GM10248 (cell line): Measurements from ENCODE around the gene CLC.

ENCODE experiments used
- CTCF ChIA-PET: fragments of 300-600 bp; sonication (Branson Sonifier 250); formaldehyde crosslinking; extraction: SDS; loops from one replicate; lab custom pipeline; 2021; ENCODE audit warnings: antibody characterized with exemption; lab: Yijun Ruan, JAX
- POLR2A ChIA-PET: fragments of 350-650 bp; sonication (Branson Sonifier 250); formaldehyde crosslinking; extraction: SDS; loops from one replicate; lab custom pipeline; 2020; ENCODE audit warnings: antibody characterized with exemption; lab: Yijun Ruan, JAX
- DNase-seq: peaks from one replicate; pipeline ENCODE4 v3.0.0; 2012; ENCODE audit errors: extremely low spot score
- TF ChIP-seq, protein P1 (sequence below): IDR thresholded peaks from 2 replicates; pipeline ENCODE4 v1.5.1; 2012; ENCODE audit warnings: mild to moderate bottlenecking, low read depth; ENCODE audit errors: extremely low read depth, missing control alignments, control extremely low read depth

CLC gene

DNA sequence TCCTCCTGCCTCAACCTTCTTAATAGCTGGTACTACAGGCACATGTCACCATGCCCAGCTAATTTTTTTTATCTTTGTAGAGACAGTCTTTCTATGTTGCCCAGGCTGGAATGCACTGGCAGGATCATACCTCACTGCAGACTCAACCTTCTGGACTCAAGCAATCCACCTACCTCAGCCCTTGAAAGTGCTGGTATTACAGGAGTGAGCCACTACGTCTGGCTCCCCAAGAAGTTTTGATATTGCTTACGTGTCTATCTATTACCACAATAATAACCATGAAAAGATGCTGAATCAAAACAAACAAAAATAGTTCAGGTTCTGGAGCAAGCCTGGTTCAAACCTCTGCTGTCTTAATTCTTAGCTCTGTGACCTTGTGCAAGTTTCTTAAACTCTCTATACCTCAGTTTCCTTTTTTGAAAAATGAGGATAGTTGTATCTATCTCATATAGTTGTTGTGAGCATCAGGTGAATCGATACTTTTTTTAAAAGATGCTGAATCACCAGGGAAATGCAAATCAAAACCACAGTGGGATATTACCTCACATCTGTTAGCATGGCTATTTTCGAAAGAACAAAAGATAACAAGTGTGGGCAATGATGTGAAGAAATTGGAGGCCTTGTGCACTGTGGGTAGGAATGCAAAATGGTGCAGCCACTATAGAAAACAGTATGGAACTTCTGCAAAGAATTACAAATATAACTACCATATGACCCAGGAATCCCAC, 21.8 kb upstream of the CLC start:
- TF ChIP-seq, protein P1, sequence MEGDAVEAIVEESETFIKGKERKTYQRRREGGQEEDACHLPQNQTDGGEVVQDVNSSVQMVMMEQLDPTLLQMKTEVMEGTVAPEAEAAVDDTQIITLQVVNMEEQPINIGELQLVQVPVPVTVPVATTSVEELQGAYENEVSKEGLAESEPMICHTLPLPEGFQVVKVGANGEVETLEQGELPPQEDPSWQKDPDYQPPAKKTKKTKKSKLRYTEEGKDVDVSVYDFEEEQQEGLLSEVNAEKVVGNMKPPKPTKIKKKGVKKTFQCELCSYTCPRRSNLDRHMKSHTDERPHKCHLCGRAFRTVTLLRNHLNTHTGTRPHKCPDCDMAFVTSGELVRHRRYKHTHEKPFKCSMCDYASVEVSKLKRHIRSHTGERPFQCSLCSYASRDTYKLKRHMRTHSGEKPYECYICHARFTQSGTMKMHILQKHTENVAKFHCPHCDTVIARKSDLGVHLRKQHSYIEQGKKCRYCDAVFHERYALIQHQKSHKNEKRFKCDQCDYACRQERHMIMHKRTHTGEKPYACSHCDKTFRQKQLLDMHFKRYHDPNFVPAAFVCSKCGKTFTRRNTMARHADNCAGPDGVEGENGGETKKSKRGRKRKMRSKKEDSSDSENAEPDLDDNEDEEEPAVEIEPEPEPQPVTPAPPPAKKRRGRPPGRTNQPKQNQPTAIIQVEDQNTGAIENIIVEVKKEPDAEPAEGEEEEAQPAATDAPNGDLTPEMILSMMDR: no peak
- ChIA-PET POLR2A (no interaction called here), CTCF (interaction anchor here (1.2 to 1.6 kb wide), 6 partner anchors 8 to 88 kb away, joined by 3 to 5 read pairs (median 3); no protein-coding TSS in a partner anchor)
- no peak for DNase-seq

DNA sequence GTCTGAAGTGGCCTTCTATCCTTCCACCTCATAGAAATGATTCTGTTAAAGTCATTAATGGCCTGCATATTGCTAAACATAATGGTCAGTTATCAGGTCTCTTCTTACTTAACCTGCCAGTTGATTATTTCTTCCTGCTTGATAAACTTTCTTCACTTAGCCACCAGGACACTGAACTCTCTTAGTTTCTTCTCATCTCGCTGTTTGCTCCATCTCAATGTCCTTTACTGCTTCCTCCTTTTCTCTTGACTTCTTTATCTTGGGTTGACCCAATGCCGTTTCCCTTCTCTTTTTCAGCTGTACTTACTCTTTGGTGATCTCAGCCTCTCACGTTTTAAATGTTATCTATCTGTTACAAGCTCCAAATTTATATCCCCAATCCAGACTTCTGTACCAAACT, 17.1 kb upstream of the CLC start:
- TF ChIP-seq, protein P1: no peak
- no peak for DNase-seq
- ChIA-PET CTCF (interaction anchor here (1.8 to 2.5 kb wide), 3 partner anchors 13 to 89 kb away, joined by 6 to 9 read pairs (median 7); no protein-coding TSS in a partner anchor), POLR2A (no interaction called here)

DNA sequence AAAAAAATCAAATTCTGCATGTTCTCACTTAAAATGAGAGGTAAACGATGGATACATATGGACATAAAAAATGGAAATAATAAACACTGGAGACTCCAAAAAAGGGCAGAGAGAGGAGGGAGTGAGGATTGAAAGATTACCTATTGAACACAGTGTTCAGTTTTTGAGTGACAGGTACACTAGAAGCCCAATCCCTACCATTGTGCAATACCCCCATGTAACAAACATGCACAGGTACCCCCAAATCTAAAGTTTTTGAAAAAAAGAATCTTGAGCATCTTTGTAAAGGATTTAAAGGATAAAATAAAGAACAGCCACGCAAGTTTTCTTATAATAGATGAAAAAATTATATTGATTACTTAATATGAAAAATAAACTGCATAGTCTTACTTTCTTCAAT, 16.7 kb upstream of the CLC start:
- TF ChIP-seq, protein P1: no peak
- ChIA-PET POLR2A (no interaction called here), CTCF (interaction anchor here (1.8 to 2.5 kb wide), 3 partner anchors 14 to 89 kb away, joined by 6 to 9 read pairs (median 7); no protein-coding TSS in a partner anchor)
- no peak for DNase-seq

DNA sequence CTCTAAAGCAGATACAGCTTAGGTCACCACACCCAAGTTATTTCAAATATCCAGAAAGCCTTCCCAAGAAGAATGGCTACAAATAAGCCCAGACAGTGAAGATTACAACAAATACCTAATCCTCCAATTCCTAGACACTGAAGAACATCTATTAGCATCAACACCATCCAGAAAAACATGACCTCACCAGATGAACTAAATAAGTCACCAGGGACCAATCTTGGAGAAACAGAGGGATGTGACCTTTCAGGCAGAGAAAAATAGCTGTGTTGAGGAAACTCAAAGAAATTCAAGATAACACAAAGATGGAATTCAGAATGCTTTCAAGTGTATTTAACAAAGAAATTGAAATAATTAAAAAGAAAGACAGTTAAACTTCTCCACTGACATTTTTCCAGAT, 15.0 kb upstream of the CLC start:
- DNase-seq: no peak
- TF ChIP-seq, protein P1: no peak
- CTCF ChIA-PET: interaction anchor here (1.0 to 2.1 kb wide), 6 partner anchors 9 to 59 kb away, joined by 3 to 6 read pairs (median 3); no protein-coding TSS in a partner anchor
- POLR2A ChIA-PET: no interaction called here

DNA sequence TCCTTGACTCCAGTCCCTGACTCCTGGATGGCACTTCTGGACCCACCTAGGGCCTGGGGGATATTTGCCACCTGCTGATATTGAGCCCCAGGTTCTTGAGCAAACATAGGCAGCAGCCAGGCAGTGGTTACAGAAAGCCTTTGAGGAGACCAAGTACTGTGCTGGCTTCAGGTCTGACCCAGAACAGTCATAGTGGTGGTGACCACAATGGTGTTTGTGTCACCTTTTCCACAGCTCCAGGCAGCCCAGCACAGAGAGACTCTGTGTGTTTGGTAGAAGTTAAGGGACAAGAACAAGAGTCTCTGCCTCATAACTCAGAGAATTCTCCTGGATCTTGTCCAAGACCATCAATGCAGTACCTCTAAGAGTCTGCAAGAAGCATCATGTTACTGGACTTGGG, 14.6 kb upstream of the CLC start:
- CTCF ChIA-PET: interaction anchor here (1.0 to 2.1 kb wide), 4 partner anchors 14 to 58 kb away, joined by 3 to 6 read pairs (median 3); no protein-coding TSS in a partner anchor
- TF ChIP-seq, protein P1: no peak
- POLR2A ChIA-PET: no interaction called here
- DNase-seq: no peak

DNA sequence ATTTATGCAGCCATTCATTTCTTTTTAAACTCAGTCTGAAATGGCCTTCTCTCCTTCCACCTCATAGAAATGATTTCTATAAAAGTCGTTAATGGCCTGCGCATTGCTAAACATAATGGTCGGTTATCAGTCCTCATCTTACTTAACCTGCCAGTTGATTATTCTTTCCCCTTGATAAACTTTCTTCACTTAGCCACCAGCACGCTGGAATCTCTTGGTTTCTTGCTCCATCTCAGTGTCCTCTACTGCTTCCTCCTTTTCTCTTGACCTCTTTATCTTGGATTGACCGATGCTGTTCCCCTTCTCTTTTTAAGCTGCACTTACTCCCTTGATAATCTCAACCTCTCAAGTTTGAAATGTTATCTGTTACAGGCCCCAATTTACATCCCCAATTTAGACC, 12.2 kb upstream of the CLC start:
- DNase-seq: no peak
- TF ChIP-seq, protein P1: no peak
- ChIA-PET CTCF (interaction anchor here (2.1 kb wide), 1 partner anchor 9 kb away, joined by 6 read pairs; no protein-coding TSS in a partner anchor), POLR2A (no interaction called here)
